Ureter (tissue), 1 donor: Measurements from ENCODE around the gene ABHD8. TPM values are rescaled to one million over a fixed set of nuclear protein-coding genes. Genes with fewer than 3 reads are reported as not detected.
A peak's percentile ranks its signal among the peaks of the same experiment; 100 is the strongest.

Experiments
- DNase-seq: peaks from one replicate; pipeline ENCODE4 v3.0.0-alpha.2; 2020; ENCODE audit warnings: low spot score
- total RNA-seq: library from RNA; stranded (reverse); gene quantifications from one replicate; pipeline ENCODE4 v1.2.4, GENCODE V29; 2023
- donor health status: DM: yes; HTN: yes; CAD: no.

The ABHD8 gene, protein sequence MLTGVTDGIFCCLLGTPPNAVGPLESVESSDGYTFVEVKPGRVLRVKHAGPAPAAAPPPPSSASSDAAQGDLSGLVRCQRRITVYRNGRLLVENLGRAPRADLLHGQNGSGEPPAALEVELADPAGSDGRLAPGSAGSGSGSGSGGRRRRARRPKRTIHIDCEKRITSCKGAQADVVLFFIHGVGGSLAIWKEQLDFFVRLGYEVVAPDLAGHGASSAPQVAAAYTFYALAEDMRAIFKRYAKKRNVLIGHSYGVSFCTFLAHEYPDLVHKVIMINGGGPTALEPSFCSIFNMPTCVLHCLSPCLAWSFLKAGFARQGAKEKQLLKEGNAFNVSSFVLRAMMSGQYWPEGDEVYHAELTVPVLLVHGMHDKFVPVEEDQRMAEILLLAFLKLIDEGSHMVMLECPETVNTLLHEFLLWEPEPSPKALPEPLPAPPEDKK
- total RNA-seq: 6.3 TPM

DNA sequence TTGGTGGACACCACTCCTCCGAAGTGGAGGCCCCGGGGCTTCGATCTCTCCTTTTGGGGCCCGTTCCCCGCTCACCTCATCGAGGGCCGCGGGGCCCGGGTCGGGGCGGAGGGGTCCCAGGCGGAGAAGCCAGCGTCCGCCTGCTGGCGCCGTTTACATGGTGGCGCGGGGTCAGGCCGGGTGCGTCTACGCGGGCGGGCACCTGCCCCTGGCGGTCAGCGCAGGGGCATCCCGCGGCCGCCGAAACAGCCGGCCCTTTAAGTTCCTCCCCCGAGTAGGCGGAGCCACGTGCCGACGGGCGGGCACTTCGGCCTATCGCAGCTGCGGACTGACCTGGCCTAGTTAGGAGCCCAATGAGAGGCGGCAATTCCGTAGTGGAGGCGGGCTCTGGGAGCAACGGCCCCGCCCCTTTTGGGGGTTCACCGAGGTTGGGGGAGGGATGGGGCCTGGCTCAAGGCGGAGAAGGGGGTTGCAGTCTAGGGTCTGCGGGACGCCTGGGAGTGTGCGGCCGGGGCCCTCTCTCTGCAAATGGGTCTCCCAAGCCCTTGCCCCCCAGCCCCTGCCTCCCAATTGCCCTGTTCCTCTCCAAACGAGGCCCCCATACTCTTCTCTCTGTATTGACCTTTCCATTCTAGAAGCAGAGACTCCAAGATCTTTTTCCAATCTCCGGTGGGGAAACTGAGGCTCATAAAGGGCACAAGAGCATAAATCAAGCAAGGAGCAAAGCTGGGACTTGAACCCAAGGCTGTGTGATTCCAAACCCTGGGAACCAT is at the start of gene ABHD8:
ABHD8 (minus strand) TSS at position 259 of the 773 bp plus-strand sequence. CDS start 1,809 bp downstream, outside the sequence.
- peak; percentile 98 for DNase-seq

DNA sequence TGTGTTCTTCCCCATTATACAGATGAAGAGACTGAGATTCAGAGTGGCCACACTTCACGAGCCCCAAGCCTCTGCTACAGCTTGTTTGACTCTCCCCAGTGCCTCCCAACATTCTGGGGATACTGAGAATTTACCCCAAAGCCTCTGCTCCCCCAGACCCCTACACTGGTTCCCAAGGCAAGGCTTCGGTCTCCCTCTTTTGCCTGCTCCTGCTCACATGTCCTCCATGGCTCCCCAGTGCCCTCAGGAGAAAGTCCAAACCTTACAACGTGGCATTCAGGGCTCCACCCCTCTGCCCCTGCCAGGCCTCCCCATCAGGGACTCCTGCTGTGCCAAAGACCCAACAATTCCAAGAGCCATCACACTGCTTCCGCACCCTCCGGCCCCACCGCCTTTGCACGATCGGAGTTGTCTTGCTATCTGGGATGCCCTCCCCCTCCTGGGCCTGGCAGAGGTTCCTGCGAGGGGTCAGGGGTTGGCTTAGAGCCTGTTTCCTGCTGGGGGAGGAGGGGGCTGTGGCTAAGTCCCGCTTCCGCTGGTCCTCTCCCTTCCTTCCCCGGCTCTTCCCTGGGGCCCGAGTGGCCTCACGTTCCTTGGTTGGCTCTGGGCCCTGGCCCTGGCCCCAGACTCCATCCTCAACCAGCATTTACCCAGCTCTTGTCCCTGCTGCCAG is 49.5 kb upstream of the ABHD8 start:
- DNase-seq: no peak

DNA sequence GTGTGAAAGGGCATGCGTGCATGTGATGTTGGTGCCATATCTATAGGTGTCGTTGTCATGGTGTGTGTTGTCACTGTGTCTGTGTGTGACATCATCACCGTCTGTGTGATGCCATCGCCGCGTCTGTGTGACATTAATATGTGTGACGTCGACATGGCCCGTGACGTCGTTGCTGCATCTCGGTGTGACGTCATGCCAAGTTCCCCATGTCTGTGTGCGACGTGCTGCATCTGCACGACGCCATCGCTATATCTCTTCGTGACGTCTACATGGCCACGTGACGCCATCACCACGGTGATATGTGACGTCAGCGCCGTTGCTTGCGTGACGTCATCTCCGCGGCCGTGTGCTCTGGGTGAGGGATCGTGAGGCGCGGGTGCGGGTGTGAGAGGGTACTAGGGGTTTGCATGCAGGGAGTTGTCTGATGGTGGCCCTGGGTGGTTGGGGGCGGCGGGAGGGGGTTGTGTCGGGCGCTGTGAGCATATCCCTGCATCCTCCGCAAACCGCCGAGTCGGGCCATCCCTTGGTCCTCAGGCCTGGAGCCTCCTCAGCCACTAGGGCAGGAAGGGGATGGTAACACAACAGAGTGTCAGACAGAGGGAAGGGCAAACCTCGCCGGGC is 48.7 kb upstream of the ABHD8 start:
- DNase-seq: no peak

DNA sequence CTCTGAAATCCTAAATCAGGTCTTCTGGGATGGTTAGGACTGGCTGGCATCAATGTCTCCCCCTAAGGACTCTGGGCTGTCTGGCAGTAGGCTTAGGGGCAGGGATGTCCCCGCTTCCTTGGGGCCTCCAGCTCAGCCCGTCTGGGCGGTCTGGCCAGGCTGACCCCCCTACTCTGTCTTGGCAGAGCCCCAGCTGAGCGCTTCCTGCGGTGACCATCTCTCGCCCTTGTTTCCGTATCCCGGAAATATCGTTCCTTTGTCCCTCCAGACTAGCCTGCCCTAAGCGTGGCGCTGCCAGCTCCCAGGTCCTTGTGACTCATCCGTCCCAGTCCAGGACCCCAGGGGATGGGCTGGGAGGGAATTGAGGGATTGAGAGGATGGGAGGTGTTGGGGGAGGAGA is 45.5 kb upstream of the ABHD8 start:
- DNase-seq: peak; percentile 74

DNA sequence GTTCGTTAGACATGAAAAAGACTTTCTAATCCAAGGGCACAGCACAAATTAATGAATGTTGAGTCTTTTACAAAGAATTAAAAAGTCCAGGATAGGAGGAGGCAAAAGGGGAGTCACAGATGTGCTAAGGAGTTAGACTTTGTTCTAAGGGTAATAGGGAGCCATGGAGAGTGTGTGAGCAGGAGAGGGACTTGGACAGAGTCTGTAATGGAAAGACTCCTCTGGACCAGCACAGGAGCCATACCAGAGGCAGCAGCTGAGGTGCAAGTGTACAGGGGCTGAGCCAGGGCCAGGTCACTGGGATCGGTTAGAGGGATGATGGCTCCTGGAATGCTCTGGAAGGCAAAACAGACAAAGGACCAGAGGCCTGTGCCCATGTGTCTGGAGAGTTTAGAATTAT is 44.7 kb upstream of the ABHD8 start:
- DNase-seq: no peak

DNA sequence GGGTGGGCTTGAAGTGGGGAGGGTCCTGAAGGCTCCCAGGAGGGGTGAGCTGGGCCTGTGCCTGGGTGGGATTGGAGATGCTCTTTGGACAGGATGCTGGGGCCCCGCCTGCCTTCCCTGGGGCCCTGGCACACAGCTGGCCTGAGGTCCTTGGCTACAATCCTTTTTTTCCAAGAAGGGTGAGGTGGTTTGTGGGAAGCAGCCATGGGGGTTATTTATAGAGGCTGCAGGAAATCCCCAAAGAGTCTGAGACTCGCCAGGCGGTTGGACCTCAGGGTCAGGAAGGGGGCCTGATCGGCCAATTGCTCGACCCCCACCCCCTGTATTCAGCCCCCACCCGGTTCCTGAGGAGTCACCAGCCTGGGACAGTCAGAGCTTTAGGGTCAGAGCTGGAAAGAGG is 44.1 kb upstream of the ABHD8 start:
- no peak for DNase-seq

DNA sequence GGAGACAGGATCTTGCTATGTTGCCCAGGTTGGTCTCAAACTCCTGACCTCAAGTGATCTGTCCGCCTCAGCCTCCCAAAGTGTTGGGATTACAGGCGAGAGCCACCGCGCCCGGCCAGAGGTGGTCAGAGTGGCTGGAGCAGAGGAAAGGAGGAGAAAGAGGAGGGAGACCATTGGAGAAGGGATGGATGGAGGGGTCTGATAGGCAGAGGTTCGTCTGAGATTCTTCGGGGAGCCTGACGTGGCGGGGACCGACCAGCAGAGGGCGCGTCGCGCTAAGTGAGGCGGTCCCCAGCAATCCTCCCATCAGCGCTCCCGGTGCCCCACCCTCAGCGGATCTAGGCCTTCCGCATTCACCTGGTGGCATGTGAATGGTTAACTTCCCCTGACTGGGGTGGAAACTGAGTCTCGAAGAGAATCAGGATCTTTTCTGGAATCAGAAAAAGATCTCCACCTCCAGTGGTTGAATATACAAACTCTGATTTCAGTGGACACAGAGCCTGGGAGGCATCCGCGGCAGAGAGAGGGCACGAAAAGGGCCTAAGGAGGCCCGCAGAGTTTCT is 43.0 kb upstream of the ABHD8 start:
- DNase-seq: peak; percentile 79

DNA sequence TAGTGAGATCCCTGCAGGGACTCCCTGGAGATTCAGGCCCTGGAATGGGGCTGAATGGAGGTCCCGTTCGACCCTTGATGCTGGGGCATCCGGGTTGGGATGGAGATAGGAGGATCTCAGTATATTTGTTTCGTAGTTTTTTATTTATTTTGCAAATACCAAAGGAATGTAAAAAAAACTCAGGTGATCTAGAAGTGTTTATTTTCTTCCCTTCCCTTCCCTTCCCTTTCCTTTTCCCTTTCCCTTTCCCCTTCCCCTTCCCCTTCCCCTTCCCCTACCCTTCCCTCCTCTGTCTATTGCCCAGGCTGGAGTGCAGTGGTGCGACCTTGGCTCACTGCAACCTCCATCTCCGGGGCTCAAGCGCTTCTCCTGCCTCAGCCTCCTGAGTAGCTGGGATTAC is 38.6 kb upstream of the ABHD8 start:
- DNase-seq: no peak

DNA sequence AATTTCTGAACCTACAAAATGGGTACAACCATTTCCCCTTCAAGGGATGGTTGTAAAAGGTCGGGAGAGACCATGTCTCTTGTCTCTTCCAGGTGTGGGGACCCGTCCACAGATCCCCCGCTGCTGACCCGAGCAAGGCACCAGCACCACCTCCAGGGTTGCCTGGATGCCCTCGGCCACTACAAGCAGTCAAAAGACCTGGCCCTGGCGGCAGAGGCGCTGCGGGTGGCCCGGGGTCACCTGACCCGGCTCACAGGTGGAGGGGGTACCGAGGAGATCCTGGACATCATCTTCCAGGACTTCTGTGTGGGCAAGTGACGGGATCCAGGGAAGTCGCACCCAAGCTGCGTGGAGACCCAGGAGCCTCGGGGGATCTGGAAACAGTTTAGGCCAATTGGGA is 38.2 kb upstream of the ABHD8 start:
- no peak for DNase-seq

DNA sequence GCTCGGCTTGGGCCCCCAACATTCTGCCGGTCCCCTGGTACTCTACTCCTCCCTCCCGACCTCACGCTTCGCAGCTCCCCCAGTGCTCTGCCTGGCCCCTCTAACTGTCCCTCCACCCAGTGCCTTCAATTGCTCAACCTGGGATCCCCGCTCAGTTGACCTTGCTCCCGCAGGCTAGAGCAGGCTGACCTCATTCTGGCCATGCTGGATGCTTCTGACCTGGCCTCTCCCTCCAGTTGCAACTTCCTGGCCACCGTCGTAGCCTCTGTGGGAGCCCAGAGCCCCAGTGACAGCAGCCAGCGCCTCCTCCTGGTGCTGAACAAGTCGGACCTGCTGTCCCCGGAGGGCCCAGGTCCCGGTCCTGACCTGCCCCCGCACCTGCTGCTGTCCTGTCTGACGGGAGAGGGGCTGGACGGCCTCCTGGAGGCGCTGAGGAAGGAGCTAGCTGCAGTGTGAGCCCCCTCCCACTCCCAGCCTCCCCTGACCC is 37.7 kb upstream of the ABHD8 start:
- DNase-seq: no peak

DNA sequence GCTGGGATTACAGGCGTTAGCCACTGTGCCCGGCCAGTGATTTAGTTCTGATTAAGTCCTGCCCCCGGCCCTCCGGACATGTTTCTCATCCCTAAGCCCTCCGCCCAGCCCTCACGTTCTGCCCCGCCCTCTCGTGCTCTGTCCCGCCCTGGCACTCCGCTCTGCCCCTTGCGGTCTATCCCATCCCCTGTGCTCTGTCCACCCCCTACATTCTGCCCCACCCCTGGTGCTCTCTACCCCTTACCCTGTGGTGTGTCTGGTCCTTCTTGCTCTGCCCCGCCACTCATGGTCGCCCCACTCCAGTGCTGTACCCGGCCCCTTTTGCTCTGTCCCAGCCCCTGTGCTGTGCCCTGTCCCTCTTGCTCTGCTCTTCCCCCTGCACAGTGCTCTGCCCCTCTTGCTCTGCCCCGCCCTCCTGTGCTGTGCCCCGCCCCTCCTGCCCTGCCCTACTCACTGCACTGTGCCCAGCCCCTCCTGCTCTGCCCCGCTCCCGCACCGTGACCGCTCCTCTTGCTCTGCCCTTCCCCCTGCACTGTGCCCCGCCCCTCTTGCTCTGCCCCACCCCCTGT is 37.2 kb upstream of the ABHD8 start:
- no peak for DNase-seq

DNA sequence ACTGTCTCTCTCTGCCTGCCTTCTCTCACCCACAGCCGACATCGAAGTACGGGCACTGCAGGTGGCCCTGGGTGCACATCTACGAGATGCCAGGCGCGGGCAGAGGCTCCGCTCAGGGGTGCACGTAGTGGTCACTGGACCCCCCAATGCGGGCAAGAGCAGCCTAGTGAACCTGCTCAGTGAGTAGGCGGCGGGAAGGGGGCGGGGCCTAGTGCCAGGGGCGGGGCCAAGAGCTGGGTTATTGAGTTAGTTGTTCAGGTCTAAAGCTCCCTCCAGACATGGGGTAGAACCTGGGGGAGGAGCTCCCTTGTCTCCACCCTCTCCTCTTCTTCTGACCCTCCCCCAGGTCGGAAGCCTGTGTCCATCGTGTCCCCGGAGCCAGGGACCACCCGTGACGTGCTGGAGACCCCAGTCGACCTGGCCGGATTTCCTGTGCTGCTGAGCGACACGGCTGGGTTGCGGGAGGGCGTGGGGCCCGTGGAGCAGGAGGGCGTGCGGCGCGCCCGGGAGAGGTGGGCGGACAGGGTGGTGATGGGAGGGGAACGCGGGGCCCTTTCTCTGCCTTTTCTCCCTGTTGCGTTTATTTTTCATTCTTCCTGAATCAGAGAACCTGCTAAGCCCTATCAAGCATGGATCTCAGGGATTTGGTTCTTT is 36.0 kb upstream of the ABHD8 start:
- no peak for DNase-seq

DNA sequence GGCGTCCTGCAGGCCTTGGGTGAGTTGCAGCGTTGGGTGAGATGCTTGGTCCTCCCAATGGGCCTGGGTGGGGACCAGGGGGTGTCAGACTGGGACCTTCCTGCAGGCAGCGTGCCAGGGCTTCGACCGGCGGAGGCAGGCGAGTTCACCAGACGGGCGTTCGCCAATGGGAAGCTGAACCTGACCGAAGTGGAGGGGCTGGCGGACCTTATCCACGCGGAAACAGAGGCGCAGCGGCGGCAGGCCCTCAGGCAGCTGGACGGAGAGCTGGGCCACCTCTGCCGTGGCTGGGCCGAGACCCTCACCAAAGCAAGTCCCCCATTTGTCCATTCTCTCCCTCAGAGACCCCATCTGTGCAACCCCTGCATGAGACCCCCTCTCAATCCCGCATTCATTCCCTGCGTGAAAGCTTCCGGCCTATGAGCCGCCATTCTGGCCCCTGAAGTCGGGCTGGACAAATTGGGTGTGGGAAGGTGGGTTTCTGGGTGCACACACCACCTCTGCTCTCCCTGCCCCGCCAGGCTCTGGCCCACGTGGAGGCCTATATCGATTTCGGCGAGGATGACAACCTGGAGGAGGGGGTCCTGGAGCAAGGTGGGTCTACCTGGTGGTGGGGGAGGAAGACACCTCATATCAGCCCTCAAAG is 35.3 kb upstream of the ABHD8 start:
- peak; percentile 49 for DNase-seq

DNA sequence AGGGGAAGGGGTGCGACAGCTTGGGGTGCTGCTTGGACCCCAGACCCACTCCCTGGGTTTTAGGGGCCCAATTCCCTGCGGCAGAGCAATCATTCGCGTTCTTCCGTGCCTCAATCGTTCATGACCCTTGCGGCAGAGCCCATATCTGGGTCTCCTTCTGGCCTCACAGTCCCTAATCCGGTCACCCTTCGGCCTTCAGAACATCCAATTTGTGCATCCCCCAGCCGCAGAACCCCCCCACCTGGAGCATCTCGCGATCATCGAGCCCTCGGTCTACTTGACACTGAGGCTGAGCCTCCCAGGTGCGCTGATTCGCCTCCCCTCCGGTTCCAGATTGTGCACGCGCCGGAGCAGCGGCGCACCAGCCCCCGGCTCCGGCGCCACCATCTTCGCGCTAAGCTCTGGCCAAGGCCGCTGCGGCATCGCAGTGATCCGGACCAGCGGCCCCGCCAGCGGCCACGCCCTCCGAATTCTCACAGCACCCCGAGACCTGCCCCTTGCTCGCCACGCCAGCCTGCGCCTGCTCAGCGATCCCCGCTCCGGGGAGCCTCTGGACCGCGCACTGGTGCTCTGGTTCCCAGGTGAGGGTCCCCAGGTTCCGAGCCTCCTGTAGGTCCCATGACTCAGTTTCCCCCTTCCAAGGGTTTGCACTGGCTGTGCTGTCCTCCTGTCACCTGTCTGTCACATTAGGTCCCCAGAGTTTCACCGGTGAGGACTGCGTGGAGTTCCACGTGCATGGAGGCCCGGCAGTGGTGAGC is 34.6 kb upstream of the ABHD8 start:
- DNase-seq: no peak

DNA sequence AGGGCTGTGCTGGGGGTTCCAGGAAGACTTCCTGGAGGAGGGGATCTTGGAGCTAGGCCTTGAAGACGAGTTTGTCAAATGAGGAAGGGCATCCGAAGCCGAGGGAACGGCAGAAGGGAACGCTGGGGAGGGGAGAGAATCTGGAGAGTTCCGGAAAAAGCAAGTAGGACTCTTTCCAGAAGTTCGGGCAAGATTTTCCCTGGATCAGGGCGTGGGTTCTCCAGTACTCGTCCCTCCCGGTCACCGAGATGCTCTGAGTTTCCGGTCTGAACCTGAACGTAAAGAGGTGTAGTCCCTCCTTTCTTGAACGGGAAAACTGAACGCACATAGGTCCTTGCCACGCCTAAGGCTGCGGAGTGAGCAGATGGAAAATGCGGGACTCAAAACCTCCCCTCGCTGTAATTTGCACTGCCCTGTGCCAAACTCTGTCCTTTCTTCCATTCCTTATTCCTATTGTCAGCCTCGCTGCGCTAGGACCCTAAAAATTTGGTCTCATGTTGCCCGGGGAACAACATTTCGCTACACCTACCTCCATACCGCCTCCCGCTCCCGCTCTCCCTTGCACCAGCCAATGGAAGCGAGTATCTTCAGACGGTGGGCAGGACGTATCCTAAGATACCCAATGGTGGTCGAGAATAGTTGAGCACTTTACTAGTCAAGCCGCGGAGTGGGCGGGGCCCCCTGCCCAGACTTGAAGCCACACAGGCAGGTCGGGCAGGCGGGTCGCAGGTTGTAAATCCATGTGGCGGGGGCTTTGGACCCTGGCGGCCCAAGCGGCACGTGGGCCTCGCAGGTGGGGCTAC is 33.8 kb upstream of the ABHD8 start, which contains the start of gene GTPBP3:
GTPBP3 (plus strand) TSS at position 682 of the 803 bp plus-strand sequence; CDS start at position 741, 59 bp downstream.
- DNase-seq: peak; percentile 97

DNA sequence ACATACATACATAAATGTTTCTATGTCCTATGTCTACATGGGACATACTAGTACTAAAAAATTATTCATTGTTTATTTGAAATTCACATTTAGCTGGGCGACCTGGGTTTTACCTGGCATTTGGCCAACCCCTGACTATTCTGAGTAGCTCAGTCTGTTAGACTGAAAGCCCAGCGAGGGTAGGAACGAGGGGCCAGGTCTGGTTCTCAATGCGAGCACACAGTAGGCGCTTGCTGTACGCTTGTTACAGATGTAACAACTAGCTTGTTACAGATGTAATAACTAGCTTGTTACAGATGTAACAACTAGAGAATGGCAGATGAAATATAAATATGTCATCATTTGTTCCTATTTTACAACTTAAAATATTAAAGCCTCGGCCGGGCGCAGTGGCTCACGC is 32.4 kb upstream of the ABHD8 start:
- DNase-seq: no peak

DNA sequence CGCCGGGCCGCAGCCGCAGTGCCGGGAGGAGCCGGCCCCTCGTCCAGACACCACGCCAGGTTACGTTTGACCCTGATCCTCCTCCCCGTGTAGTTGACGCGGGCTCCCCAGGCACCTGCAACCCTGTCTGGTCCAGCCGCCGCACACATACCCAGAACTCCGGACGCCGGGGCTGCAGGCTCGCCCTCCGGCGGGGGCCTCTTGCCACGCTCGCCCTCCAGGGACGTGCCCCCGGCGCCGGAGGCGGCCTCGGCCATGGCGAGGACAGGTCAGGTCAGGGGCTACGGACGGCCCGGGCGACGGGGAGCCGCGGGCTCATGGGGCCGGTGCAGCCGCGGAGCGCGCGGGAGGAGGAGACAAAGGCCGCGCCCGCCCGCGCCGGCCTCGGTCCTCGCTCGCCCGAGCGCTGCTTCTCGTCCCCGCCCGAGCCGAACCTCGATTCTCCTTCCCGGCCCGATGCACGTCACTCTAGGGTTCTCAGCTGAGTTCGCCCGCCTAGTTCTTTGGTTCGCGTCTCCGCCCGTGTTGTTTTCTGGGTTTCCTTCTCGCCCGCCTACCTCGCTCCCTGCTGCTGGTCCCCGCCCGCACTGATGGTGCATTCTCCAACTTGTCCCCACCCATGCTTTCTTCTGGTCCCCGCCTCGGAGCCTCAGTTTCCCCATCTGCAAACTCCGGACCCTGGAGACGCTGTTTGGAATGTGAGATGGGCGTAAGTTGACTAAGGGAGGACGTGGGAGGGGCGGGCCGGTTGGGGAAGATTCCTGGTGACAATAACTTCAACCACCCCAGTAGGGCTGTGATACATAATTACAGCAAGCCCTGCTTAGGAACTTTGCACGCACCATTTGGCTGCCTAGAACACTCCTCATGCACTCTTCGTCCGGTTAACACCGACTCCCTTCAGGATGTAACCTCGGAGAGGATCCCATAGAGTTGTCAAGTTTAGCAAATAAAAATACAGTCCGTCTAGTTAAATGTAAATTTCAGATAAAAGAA is 31.5 kb upstream of the ABHD8 start, which contains the start of gene ANO8:
ANO8 (minus strand) TSS at position 442 of the 996 bp plus-strand sequence; CDS start at position 257, 185 bp downstream.
- DNase-seq: peak; percentile 94
